ENCODE results near the gene VPREB3.

Gene VPREB3

DNA sequence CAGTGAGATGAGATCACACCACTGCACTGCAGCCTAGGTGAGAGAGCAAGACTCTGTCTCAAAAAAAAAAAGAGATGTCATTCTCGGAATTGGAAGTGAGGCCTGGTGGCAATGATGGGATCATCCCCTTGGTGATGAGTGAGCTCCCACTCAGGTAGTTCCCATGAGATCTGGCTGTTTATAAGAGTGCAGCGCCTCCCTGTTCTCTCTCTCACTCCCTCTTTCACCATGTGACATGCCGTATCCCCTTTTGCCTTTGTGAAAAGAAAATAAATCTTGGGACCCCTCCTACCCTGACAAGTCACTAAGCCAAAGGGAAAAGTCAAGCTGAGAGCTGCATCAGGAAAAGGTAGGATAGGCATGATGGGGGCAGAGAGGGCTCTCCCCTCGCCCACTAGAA, 32.1 kb downstream of the VPREB3 start:
- Histone ChIP-seq H3K27ac (ENCODE audit: low read depth, low read length, severe bottlenecking) (no peak overlapping the region), H3K4me3 (ENCODE audit: extremely low read depth, insufficient read depth, low read length, poor library complexity, severe bottlenecking) (no peak overlapping the region), H3K36me3 (ENCODE audit: control insufficient read depth, insufficient read depth, low read length) (no peaks in the 10 kb centered on the region), H3K9me3 (ENCODE audit: control insufficient read depth, low read length) (no peaks in the 10 kb centered on the region), H3K4me1 (ENCODE audit: control insufficient read depth, insufficient read depth, low read length, poor library complexity, severe bottlenecking) (no peaks in the 10 kb centered on the region)
- 87 to 88% methylated on average over 2 of the region's 4 CpGs for WGBS, 2 experiments (ENCODE audit: insufficient coverage in 2 of 2)

DNA sequence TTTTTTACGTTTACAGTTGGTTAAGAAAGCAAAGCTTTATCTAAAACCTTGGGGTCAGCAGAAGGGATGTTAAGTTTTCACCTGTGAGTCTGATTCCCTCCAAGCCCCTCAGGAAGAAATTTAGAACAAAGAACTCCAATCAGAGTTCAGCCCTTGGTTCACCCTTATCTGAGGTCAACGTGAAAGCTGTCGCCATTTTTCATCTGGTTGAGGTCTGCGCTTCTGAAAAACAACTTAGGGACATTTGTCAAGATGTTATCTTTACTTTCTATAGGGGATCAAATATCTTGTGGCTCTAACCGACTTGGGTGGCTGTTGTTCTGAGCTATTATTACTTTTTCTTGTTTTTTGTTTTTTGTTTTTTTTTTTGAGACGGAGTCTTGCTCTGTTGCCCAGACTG, 33.4 kb downstream of the VPREB3 start:
- Histone ChIP-seq H3K27ac (ENCODE audit: low read depth, low read length, severe bottlenecking) (no peak overlapping the region), H3K9me3 (ENCODE audit: control insufficient read depth, low read length) (no peaks in the 10 kb centered on the region), H3K4me3 (ENCODE audit: extremely low read depth, insufficient read depth, low read length, poor library complexity, severe bottlenecking) (no peak overlapping the region), H3K36me3 (ENCODE audit: control insufficient read depth, insufficient read depth, low read length) (no peaks in the 10 kb centered on the region), H3K4me1 (ENCODE audit: control insufficient read depth, insufficient read depth, low read length, poor library complexity, severe bottlenecking) (no peaks in the 10 kb centered on the region)
- 82 to 83% methylated on average over 4 of the region's 6 CpGs for WGBS, 2 experiments (ENCODE audit: insufficient coverage in 2 of 2)

DNA sequence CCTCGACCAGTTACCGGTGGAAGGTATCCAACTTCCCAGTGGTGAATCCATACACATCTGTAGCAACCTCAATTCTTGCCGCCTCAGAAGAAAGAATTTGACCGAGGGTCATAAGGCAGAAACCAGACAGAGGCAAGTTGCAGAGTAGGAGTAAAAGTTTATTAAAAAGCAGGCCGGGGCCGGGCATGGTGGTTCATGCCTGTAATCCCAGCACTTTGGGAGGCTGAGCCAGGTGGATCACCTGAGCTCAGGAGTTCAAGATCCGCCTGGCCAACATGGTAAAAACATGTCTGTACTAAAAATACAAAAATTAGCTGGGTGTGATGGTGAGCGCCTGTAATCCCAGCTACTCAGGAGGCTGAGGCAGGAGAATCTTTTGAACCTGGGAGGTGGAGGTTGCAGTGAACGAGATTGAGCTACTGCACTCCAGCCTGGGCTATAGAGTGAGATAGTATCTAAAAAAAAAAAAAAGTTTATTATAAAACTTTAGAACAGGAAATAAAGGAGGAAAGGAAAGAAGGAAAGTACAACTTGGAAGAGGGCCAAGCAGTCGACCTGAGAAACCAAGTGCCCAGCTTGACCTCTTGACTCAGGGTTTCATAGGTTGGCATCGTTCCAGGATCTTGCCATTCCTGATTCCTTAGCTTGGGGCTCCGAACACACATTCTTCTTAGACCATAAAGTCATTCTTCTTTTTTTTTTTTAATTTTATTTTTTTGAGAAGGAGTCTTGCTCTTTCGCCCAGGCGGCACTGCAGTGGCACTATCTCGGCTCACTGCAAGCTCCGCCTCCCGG, 35.7 kb downstream of the VPREB3 start:
- Histone ChIP-seq H3K27ac (ENCODE audit: low read depth, low read length, severe bottlenecking) (no peak overlapping the region), H3K36me3 (ENCODE audit: control insufficient read depth, insufficient read depth, low read length) (peaks cover 20% of the 10 kb centered on the region), H3K9me3 (ENCODE audit: control insufficient read depth, low read length) (no peaks in the 10 kb centered on the region), H3K4me1 (ENCODE audit: control insufficient read depth, insufficient read depth, low read length, poor library complexity, severe bottlenecking) (no peaks in the 10 kb centered on the region), H3K4me3 (ENCODE audit: extremely low read depth, insufficient read depth, low read length, poor library complexity, severe bottlenecking) (no peak overlapping the region)
- 97 to 98% methylated on average over 9 to 10 of the region's 17 CpGs for WGBS, 2 experiments (ENCODE audit: insufficient coverage in 2 of 2)

DNA sequence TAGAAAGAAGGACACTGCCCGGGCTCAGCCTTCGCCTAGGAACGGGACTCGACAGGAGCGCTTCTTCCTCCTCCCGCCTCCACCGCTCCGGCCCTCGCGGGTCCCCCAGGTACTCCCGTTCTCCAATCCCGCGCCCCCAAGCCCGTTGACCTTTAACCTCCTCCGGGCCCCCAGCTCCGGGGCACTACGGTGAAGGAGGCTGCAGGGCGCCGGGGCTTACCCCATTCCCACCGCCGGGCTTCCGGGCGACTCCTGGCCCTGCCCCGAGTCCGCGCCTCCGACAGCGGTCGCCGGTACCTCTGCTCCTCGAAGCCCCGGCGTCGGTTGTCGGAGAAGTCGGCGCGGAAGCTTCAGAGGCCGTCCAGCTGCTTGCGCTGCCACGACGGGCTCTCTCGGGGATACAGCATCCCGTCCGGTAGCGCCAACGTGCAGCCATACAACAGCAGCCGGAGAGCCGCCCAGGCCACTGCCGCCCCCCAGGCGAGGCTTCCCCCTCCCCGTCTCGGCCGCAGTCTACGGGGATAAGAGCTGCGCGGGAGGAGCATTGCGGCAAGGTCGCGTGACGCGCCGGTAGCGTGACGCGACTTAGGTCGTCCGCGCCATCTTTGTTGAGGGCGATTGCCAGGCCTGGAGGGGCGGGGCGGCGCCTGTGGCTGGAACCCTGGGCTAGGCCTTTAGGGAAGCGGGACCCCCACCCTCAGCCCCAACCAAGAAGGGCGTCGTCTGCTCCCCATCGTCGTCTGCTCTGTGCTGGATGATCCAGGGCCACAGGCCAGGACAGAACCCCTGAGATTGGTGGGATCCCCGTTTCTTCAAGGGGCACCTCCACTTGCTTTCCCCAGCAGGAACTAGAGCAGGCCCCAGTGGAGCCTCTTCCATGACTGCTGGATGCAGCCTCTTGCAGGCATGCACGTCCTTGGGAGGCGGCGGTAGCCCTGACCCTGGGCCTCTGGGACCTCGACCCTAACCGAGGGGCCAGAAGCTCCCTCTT, 37.1 kb downstream of the VPREB3 start:
- WGBS, 2 experiments (ENCODE audit: insufficient coverage in 2 of 2), result 6% methylated on average over 63 to 68 of the region's 84 CpGs
- peak overlapping the region; percentile 57 for H3K27ac ChIP-seq (ENCODE audit: low read depth, low read length, severe bottlenecking)

DNA sequence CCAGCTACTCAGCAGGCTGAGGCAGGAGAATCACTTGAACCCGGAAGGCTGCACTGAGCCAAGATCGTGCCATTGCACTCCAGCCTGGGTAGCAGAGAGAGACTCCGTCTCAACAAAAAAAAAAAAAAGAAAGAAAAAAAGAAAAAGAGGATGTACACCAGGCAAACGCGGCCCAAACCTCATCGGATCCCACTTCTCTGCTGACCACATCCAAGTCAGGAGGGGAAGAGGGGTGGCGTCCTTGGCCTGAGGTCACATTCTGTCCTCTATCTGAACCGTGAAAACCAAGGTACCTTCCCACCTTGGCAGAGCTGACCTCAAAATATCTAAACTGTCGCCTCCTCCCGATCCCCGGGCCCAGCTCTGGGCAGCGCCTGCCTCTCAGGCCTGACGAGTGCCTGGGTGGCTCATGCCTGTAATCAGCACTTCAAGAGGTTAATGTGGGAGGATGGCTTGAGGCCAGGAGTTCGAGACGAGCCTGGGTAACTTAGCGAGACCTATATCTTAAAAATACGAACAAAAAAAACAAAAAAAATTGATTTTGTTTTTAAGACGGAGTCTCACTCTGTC, 38.3 kb downstream of the VPREB3 start:
- Histone ChIP-seq H3K4me3 (ENCODE audit: extremely low read depth, insufficient read depth, low read length, poor library complexity, severe bottlenecking) (peak overlapping the region; percentile 81), H3K36me3 (ENCODE audit: control insufficient read depth, insufficient read depth, low read length) (peaks cover 45% of the 10 kb centered on the region), H3K4me1 (ENCODE audit: control insufficient read depth, insufficient read depth, low read length, poor library complexity, severe bottlenecking) (no peaks in the 10 kb centered on the region), H3K9me3 (ENCODE audit: control insufficient read depth, low read length) (no peaks in the 10 kb centered on the region), H3K27ac (ENCODE audit: low read depth, low read length, severe bottlenecking) (no peak overlapping the region)
- 97 to 98% methylated on average over 13 to 14 of the region's 18 CpGs for WGBS, 2 experiments (ENCODE audit: insufficient coverage in 2 of 2)

More for the DNA sequence above, 37.1 kb downstream of the VPREB3 start:
- no peaks in the 10 kb centered on the region for H3K9me3 ChIP-seq (ENCODE audit: control insufficient read depth, low read length)
- H3K4me3 ChIP-seq (ENCODE audit: extremely low read depth, insufficient read depth, low read length, poor library complexity, severe bottlenecking), result peak overlapping the region; percentile 81
- H3K4me1 ChIP-seq (ENCODE audit: control insufficient read depth, insufficient read depth, low read length, poor library complexity, severe bottlenecking), result no peaks in the 10 kb centered on the region
- peaks cover 33% of the 10 kb centered on the region for H3K36me3 ChIP-seq (ENCODE audit: control insufficient read depth, insufficient read depth, low read length)

DNA sequence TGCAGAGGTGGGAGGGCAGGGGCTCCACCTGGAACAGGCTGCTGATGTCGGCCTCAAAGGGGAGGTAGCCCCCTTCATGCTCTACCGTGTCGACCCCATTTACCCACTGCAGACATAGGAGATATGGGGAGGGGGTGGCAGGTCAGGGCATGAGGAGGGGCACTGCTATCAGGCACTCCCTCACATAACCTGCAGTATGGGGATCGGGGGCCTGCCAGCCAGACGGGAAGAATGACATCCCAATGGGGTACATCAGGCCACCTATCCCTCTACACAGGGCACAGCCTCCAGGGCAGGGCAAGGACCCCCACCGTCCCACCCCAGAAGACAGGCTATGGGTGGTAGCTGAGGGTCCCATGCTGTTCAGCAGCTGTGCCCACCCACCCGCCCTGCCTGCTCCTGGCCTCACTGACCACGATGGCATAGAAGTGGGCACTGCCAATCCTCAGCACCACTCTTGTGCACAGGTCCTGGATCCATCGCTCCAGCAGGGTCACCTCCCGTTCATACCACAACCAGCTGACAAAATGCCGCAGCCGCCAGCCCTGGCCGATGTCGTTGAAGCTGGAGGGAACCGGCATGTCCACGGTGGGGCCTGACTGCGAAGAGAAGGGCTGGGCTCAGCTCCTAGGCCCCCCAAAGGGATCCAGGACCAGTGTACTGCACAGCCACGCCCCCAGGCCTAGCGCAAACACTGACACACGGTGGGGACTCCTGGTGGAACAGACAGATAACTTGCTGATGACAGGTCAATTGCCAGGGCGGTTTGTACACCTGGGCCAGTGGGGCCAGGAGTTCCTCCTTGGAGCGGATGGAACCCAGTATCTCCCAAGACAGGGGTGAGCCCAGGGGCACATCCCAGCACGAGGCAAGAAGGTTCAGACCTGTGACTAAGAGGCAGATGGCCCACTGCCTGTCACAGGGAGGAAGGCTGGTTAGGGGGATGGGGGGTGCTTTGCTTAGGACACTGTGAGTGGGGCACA, 39.3 kb downstream of the VPREB3 start:
- Histone ChIP-seq H3K4me3 (ENCODE audit: extremely low read depth, insufficient read depth, low read length, poor library complexity, severe bottlenecking) (no peak overlapping the region), H3K36me3 (ENCODE audit: control insufficient read depth, insufficient read depth, low read length) (peaks cover 55% of the 10 kb centered on the region), H3K4me1 (ENCODE audit: control insufficient read depth, insufficient read depth, low read length, poor library complexity, severe bottlenecking) (no peaks in the 10 kb centered on the region), H3K9me3 (ENCODE audit: control insufficient read depth, low read length) (no peaks in the 10 kb centered on the region), H3K27ac (ENCODE audit: low read depth, low read length, severe bottlenecking) (no peak overlapping the region)
- WGBS, 2 experiments (ENCODE audit: insufficient coverage in 2 of 2), result 93 to 94% methylated on average over 18 to 20 of the region's 23 CpGs

DNA sequence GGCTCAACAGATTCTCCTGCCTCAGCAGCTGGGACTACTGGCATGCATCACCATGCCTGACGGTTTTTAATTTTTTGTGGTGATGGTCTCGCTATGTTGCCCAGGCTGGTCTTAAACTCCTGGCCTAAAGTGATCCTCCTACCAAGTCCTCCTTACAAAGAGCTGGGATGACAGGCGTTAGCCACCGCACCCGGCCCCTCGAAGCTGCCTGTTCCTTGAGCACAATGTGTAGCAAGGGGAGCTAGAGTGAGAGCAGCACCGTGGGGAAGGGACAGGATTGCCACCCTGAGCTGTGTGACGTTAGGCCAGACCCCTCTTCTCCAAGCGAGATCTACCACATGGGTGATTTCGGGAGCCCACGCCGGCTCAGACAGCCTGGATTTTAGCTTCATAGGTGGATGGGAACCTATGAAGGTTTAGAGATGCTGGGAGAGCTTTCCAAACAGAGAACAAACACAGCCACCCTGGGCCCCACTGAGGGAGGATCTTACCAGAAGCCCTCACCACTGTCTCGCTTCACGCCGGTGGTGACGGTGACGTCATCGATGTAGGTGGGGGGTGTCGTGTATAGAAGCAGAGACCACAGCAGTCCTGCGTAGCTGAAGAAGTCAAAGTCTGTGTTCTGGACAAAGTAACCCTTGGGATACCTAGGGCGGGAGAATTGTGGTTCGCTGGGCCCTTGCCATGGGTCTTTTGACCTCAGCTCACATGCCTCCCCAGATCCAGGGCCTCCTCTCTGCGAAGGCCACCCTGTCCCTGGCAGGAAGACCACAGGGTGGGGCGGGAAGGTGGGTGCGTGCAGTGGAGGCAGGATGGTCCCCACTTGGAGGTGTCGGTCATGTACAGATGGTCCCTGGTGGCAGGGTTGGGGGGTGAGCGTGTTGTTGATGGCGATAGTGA, 40.3 kb downstream of the VPREB3 start:
- Histone ChIP-seq H3K4me3 (ENCODE audit: extremely low read depth, insufficient read depth, low read length, poor library complexity, severe bottlenecking) (no peak overlapping the region), H3K9me3 (ENCODE audit: control insufficient read depth, low read length) (no peaks in the 10 kb centered on the region), H3K4me1 (ENCODE audit: control insufficient read depth, insufficient read depth, low read length, poor library complexity, severe bottlenecking) (no peaks in the 10 kb centered on the region), H3K27ac (ENCODE audit: low read depth, low read length, severe bottlenecking) (no peak overlapping the region), H3K36me3 (ENCODE audit: control insufficient read depth, insufficient read depth, low read length) (peaks cover 65% of the 10 kb centered on the region)
- WGBS, 2 experiments (ENCODE audit: insufficient coverage in 2 of 2), result 96% methylated on average over 22 to 24 of the region's 28 CpGs

DNA sequence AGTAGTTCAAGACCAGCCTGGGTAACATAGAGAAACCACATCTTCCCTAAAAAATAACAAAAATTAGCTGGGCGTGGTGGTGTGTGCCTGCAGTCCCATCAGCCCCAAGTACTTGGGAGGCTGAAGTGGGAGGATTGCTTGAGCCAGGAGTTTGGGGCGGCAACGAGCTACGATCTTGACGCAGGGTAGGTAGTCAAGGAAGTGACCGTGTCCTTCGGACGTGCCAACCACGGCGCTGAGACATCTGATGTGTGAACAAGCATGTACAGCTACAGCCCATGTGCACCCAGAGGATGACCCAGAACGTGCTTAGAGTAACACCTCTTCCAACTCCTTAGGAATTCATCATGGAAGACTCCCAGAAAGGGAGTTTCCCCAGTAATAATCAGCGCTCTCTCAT, 42.0 kb downstream of the VPREB3 start:
- H3K36me3 ChIP-seq (ENCODE audit: control insufficient read depth, insufficient read depth, low read length), result peaks cover 81% of the 10 kb centered on the region

DNA sequence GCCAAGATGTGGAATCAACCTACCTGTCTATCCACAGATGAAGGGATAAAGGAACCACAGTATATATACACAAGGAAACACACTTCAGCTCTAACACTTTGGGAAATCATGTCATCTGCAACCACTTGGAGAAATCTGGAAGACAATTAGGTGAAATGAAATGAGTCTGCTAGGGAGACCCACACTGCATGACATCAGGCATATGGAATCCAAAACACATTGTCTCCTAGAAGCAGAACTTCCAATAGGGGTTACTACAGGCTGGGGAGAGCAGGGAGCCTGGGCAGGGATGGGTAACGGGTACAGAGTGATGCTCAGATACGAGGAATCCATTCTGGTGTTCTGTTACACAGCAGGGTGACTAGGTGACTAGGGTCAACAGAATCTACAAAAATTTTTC, 45.1 kb downstream of the VPREB3 start:
- H3K4me1 ChIP-seq (ENCODE audit: control insufficient read depth, insufficient read depth, low read length, poor library complexity, severe bottlenecking), result no peaks in the 10 kb centered on the region
- H3K9me3 ChIP-seq (ENCODE audit: control insufficient read depth, low read length), result no peaks in the 10 kb centered on the region
- H3K4me3 ChIP-seq (ENCODE audit: extremely low read depth, insufficient read depth, low read length, poor library complexity, severe bottlenecking), result no peak overlapping the region
- WGBS, 2 experiments (ENCODE audit: insufficient coverage in 2 of 2), result 73 to 100% methylated on average over 2 of the region's 2 CpGs
- H3K36me3 ChIP-seq (ENCODE audit: control insufficient read depth, insufficient read depth, low read length), result peaks cover 98% of the 10 kb centered on the region
- H3K27ac ChIP-seq (ENCODE audit: low read depth, low read length, severe bottlenecking), result no peak overlapping the region

More for the DNA sequence above, 42.0 kb downstream of the VPREB3 start:
- no peaks in the 10 kb centered on the region for H3K4me1 ChIP-seq (ENCODE audit: control insufficient read depth, insufficient read depth, low read length, poor library complexity, severe bottlenecking)
- 94 to 99% methylated on average over 10 to 11 of the region's 12 CpGs for WGBS, 2 experiments (ENCODE audit: insufficient coverage in 2 of 2)
- no peaks in the 10 kb centered on the region for H3K9me3 ChIP-seq (ENCODE audit: control insufficient read depth, low read length)
- no peak overlapping the region for H3K4me3 ChIP-seq (ENCODE audit: extremely low read depth, insufficient read depth, low read length, poor library complexity, severe bottlenecking)
- no peak overlapping the region for H3K27ac ChIP-seq (ENCODE audit: low read depth, low read length, severe bottlenecking)
